OCI-LY7 (cell line): Measurements from ENCODE around the gene ECE1. TPM values are rescaled to one million over a fixed set of nuclear protein-coding genes. Genes with fewer than 3 reads are reported as not detected.

ENCODE experiments used
- BruUV-seq: library from RNA; stranded (reverse); fragments of 400-500 nt; replicated peaks from 2 replicates; lab custom pipeline; 2021; lab: Mats Ljungman, UMichigan
- CTCF ChIA-PET: fragments of 300-600 bp; sonication (Branson Sonifier 250); formaldehyde crosslinking; loops from one replicate; lab custom pipeline; 2022; ENCODE audit warnings: antibody characterized with exemption; ENCODE audit not compliant: unreplicated experiment; lab: Charles Lee
- POLR2A ChIA-PET: fragments of 300-600 bp; sonication (Branson Sonifier 250); formaldehyde crosslinking; loops from one replicate; lab custom pipeline; 2022; ENCODE audit warnings: antibody characterized with exemption; lab: Charles Lee
- DNase-seq: peaks from one replicate; pipeline ENCODE4 v3.0.0-alpha.2; 2015; ENCODE audit warnings: low spot score
- H2AFZ ChIP-seq: fragments of 200-600 bp; sonication (generic), shearing (Covaris generic); 2 replicates; pipeline ENCODE4 v1.6.1; 2014; ENCODE audit warnings: mild to moderate bottlenecking, antibody characterized with exemption, low read length, moderate library complexity
- H3K27ac ChIP-seq: fragments of 200-600 bp; sonication (generic); 2 replicates; pipeline ENCODE4 v1.5.1; 2014; ENCODE audit warnings: mixed run types, low read depth, mild to moderate bottlenecking, moderate library complexity, low read length, inconsistent platforms; ENCODE audit not compliant: poor library complexity, severe bottlenecking
- H3K36me3 ChIP-seq: fragments of 200-600 bp; sonication (generic); 2 replicates; pipeline ENCODE4 v1.6.1; 2014; ENCODE audit warnings: mild to moderate bottlenecking, antibody characterized with exemption, low read length, moderate library complexity, mixed read lengths; ENCODE audit not compliant: insufficient read depth
- H3K4me1 ChIP-seq: fragments of 200-600 bp; sonication (generic); 2 replicates; pipeline ENCODE4 v1.5.1; 2014; ENCODE audit warnings: mild to moderate bottlenecking, low read length; ENCODE audit not compliant: insufficient read depth, poor library complexity, severe bottlenecking
- H3K4me2 ChIP-seq: fragments of 200-600 bp; sonication (generic); 2 replicates; pipeline ENCODE4 v1.6.1; 2014; ENCODE audit warnings: mild to moderate bottlenecking, low read length
- H3K4me3 ChIP-seq: fragments of 200-600 bp; sonication (generic); 2 replicates; pipeline ENCODE4 v1.5.1; 2014; ENCODE audit warnings: mild to moderate bottlenecking, low read depth, low read length; ENCODE audit not compliant: poor library complexity, severe bottlenecking
- H3K79me2 ChIP-seq: fragments of 200-600 bp; sonication (generic); 2 replicates; pipeline ENCODE4 v1.6.1; 2016; ENCODE audit warnings: low read depth, mild to moderate bottlenecking, low read length, moderate library complexity, mixed read lengths; ENCODE audit not compliant: insufficient read depth
- H3K9me2 ChIP-seq: fragments of 200-600 bp; sonication (generic); 2 replicates; pipeline ENCODE4 v1.6.1; 2016; ENCODE audit warnings: mild to moderate bottlenecking, low read length, mixed read lengths; ENCODE audit not compliant: insufficient read depth
- H3K9me3 ChIP-seq: fragments of 200-600 bp; sonication (generic); 2 replicates; pipeline ENCODE4 v1.6.1; 2014; ENCODE audit warnings: mild to moderate bottlenecking, mixed run types, low read length, mixed read lengths
- H4K20me1 ChIP-seq: fragments of 200-600 bp; sonication (generic); 2 replicates; pipeline ENCODE4 v1.6.1; 2014; ENCODE audit warnings: mild to moderate bottlenecking, antibody characterized with exemption, low read length, moderate library complexity, mixed read lengths; ENCODE audit not compliant: insufficient read depth
- CTCF ChIP-seq: fragments of 200-600 bp; sonication (generic); conservative IDR thresholded peaks from 2 replicates; pipeline ENCODE4 v1.5.1; 2014; ENCODE audit warnings: mild to moderate bottlenecking, antibody characterized with exemption, low read length, moderate library complexity, mixed read lengths
- EZH2phosphoT487 ChIP-seq: fragments of 200-600 bp; sonication (generic); IDR thresholded peaks from 2 replicates; pipeline ENCODE4 v1.6.1; 2018; ENCODE audit warnings: low read depth, borderline replicate concordance, mild to moderate bottlenecking, mixed run types, antibody characterized with exemption, low read length, moderate library complexity, mixed read lengths
- intact Hi-C: fragments of 100-400 bp; cut with micrococcal nuclease; formaldehyde crosslinking; loops from one replicate; pipeline ENCODE4 v1.10.0; 2022; ENCODE audit not compliant: unreplicated experiment
- total RNA-seq, 2 experiments: library from RNA; depleted of rRNA in 1 of 2; stranded (reverse); fragments of >200 nt in 1 of 2; shearing (Covaris generic) in 1 of 2; gene quantifications; 2 replicates each; pipeline ENCODE4 v1.2.3, GENCODE V29; 2014 to 2022

Gene ECE1
- total RNA-seq, 2 experiments from 2014 or later: 20.0 to 32.8 TPM

DNA sequence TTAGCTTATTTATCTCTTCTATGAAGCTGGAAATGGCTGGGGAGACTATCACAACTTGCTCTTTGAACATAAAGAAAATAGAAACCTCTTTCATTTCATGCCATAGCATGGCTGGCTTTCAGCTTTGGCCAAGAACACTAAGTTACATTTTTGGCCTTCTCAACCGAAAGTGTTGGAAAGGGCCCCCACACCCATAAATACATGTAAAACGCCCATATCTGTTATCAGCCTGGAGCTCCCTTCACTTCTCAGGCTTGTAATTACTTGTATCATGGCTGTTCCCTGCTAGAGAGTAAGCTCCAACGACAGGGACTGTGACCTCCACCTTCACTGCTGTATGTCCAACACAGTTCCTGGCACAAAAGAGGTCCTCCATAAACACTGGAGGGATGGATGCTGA is 100.8 kb downstream of the ECE1 start:
- intact Hi-C loops: no loop called here
- no TSS peak for BruUV-seq
- Histone ChIP-seq H3K4me3 (no peak overlapping the region), H2AFZ (no peak overlapping the region), H3K4me2 (no peak overlapping the region), H4K20me1 (no peaks in the 10 kb centered on the region), H3K27ac (no peak overlapping the region), H3K9me2 (no peaks in the 10 kb centered on the region), H3K4me1 (peaks cover 9% of the 10 kb centered on the region), H3K79me2 (no peaks in the 10 kb centered on the region), H3K9me3 (no peaks in the 10 kb centered on the region), H3K36me3 (no peaks in the 10 kb centered on the region)
- no peak for TF ChIP-seq EZH2phosphoT487
- TF ChIP-seq CTCF: no peak
- ChIA-PET CTCF (no interaction called here), POLR2A (interaction anchor here (0.8 kb wide), 1 partner anchor 146 kb away, joined by 3 read pairs; no protein-coding TSS in a partner anchor)
- DNase-seq: no peak

GRCh38 chr1:21188235-21188634 is 102.0 kb downstream of the ECE1 start:
- Histone ChIP-seq H2AFZ (no peak overlapping the region), H3K9me3 (no peaks in the 10 kb centered on the region), H3K4me3 (no peak overlapping the region), H3K27ac (no peak overlapping the region), H3K79me2 (no peaks in the 10 kb centered on the region), H4K20me1 (no peaks in the 10 kb centered on the region), H3K9me2 (no peaks in the 10 kb centered on the region), H3K4me2 (no peak overlapping the region), H3K36me3 (no peaks in the 10 kb centered on the region), H3K4me1 (peaks cover 21% of the 10 kb centered on the region)
- TF ChIP-seq EZH2phosphoT487 (no peak), CTCF (no peak)
- no TSS peak for BruUV-seq
- ChIA-PET POLR2A (no interaction called here), CTCF (interaction anchor here (0.5 kb wide), 1 partner anchor 402 kb away, joined by 3 read pairs; no protein-coding TSS in a partner anchor)
- no peak for DNase-seq
- intact Hi-C loops: no loop called here

- no peak overlapping the region for H3K4me2 ChIP-seq
- CTCF ChIA-PET: no interaction called here
These were observed 105.0 kb downstream of the ECE1 start for GRCh38 chr1:21185221-21185731.

More at GRCh38 chr1:21185221-21185731, 105.0 kb downstream of the ECE1 start:
- Histone ChIP-seq H3K4me3 (no peak overlapping the region), H4K20me1 (no peaks in the 10 kb centered on the region), H3K36me3 (no peaks in the 10 kb centered on the region), H3K4me1 (peaks cover 21% of the 10 kb centered on the region), H3K9me3 (no peaks in the 10 kb centered on the region), H3K27ac (no peak overlapping the region), H3K79me2 (no peaks in the 10 kb centered on the region), H3K9me2 (no peaks in the 10 kb centered on the region), H2AFZ (no peak overlapping the region)
- DNase-seq: no peak
- BruUV-seq: no TSS peak
- TF ChIP-seq CTCF (no peak), EZH2phosphoT487 (no peak)
- POLR2A ChIA-PET: interaction anchor here (0.6 to 1.1 kb wide), 8 partner anchors 10 to 914 kb away, joined by 3 to 9 read pairs (median 5); no protein-coding TSS in a partner anchor
- intact Hi-C loops: no loop called here
